H1 (cell line): ENCODE results near the gene FANK1. TPM values are rescaled to one million over a fixed set of nuclear protein-coding genes. Genes with fewer than 3 reads are reported as not detected.

Experiments
- CTCF ChIA-PET: fragments of 300-600 bp; sonication (Branson Sonifier 250); formaldehyde crosslinking; loops from one replicate; lab custom pipeline; 2021; ENCODE audit not compliant: partially characterized antibody; lab: Charles Lee
- POLR2A ChIA-PET: fragments of 300-600 bp; sonication (Branson Sonifier 250); formaldehyde crosslinking; loops from one replicate; lab custom pipeline; 2021; ENCODE audit warnings: inconsistent platforms; ENCODE audit not compliant: partially characterized antibody; lab: Charles Lee
- DNase-seq, 2 experiments: peaks; one replicate each; pipeline versions ENCODE4 v3.0.0 to v3.0.0-alpha.2; 2010 to 2022; ENCODE audit warnings: low spot score in 2 of 2, low read depth in 1 of 2, mixed read lengths in 1 of 2
- FAIRE-seq: peaks from 2 replicates; lab custom pipeline; 2011; peaks lifted over from hg19 to GRCh38; lab: Jason Lieb, UNC
- H2AFZ ChIP-seq: 2 replicates; pipeline ENCODE4 v1.8.1; 2012; ENCODE audit warnings: low read length, inconsistent platforms
- H2AK5ac ChIP-seq: 2 replicates; pipeline ENCODE4 v1.6.1; 2013; ENCODE audit warnings: low read depth, low read length
- H2BK120ac ChIP-seq: replicated peaks from 2 replicates; pipeline ENCODE3; 2013; ENCODE audit warnings: low read depth, low read length, inconsistent platforms
- H2BK12ac ChIP-seq: 2 replicates; pipeline ENCODE4 v1.6.1; 2013; ENCODE audit warnings: low read depth, low read length
- H2BK15ac ChIP-seq: 2 replicates; pipeline ENCODE4 v1.6.1; 2013; ENCODE audit warnings: low read length
- H2BK20ac ChIP-seq: 2 replicates; pipeline ENCODE4 v1.6.1; 2013; ENCODE audit warnings: low read length
- H2BK5ac ChIP-seq: 2 replicates; pipeline ENCODE4 v1.6.1; 2013; ENCODE audit warnings: low read depth, low read length
- H3K14ac ChIP-seq: 2 replicates; pipeline ENCODE4 v1.6.1; 2013; ENCODE audit warnings: inconsistent platforms; ENCODE audit not compliant: insufficient read length
- H3K18ac ChIP-seq: 2 replicates; pipeline ENCODE4 v1.6.1; 2013; ENCODE audit warnings: low read length; ENCODE audit errors: extremely low read depth
- H3K23ac ChIP-seq: 2 replicates; pipeline ENCODE4 v1.6.1; 2013; ENCODE audit warnings: inconsistent platforms; ENCODE audit not compliant: insufficient read length
- H3K23me2 ChIP-seq: 2 replicates; pipeline ENCODE4 v1.6.1; 2013; ENCODE audit warnings: low read depth, low read length
- H3K27ac ChIP-seq: 2 replicates; pipeline ENCODE4 v1.6.1; 2011; ENCODE audit warnings: low read depth, low read length, inconsistent platforms
- H3K27me3 ChIP-seq, 4 experiments: replicated peaks in 1 of 4; 1 replicate in 1 of 4; 2 replicates in 3 of 4; pipeline versions ENCODE4 v1.6.1 to v1.8.1; 2011 to 2013; ENCODE audit warnings: low read length in 3 of 4, mild to moderate bottlenecking in 3 of 4, inconsistent platforms in 2 of 4, mixed read lengths in 2 of 4, moderate library complexity in 1 of 4; ENCODE audit not compliant: control insufficient read depth in 3 of 4, insufficient read depth in 3 of 4; ENCODE audit errors: extremely low read depth in 1 of 4
- H3K36me3 ChIP-seq, 4 experiments: 2 replicates each; pipeline versions ENCODE4 v1.6.1 to v1.8.1; 2011 to 2013; ENCODE audit warnings: mild to moderate bottlenecking in 4 of 4, low read length in 3 of 4, moderate library complexity in 2 of 4, control low read depth in 1 of 4, inconsistent platforms in 1 of 4; ENCODE audit not compliant: insufficient read depth in 4 of 4, control insufficient read depth in 2 of 4
- H3K4ac ChIP-seq: replicated peaks from 2 replicates; pipeline ENCODE3; 2013; ENCODE audit warnings: low read length, low read depth, mixed read lengths, inconsistent platforms; ENCODE audit not compliant: insufficient read length
- H3K4me1 ChIP-seq, 4 experiments: replicated peaks in 1 of 4; 1 replicate in 1 of 4; 2 replicates in 3 of 4; pipeline versions ENCODE4 v1.6.1 to v1.8.1; 2011 to 2013; ENCODE audit warnings: low read length in 3 of 4, inconsistent platforms in 2 of 4, mixed read lengths in 1 of 4; ENCODE audit not compliant: insufficient read depth in 4 of 4, control insufficient read depth in 3 of 4
- H3K4me2 ChIP-seq, 2 experiments: 2 replicates each; pipeline versions ENCODE4 v1.6.1 to v1.8.1; 2011 to 2013; ENCODE audit warnings: low read depth in 2 of 2, low read length in 2 of 2, control low read depth in 1 of 2, inconsistent platforms in 1 of 2, mild to moderate bottlenecking in 1 of 2; ENCODE audit not compliant: insufficient read depth in 1 of 2
- H3K4me3 ChIP-seq, 4 experiments: fragments of 200-600, 300-600 bp in 1 of 4; sonication (generic), shearing (Covaris generic), sonication (Bioruptor Twin) in 1 of 4; 2 replicates each; pipeline versions ENCODE4 v1.5.1 to v1.8.1; 2011 to 2016; ENCODE audit warnings: low read length in 4 of 4, low read depth in 3 of 4, control low read depth in 2 of 4, inconsistent platforms in 2 of 4, mild to moderate bottlenecking in 2 of 4, mixed read lengths in 1 of 4, moderate library complexity in 1 of 4; ENCODE audit not compliant: insufficient read depth in 2 of 4; ENCODE audit errors: extremely low read depth in 1 of 4
- H3K56ac ChIP-seq: replicated peaks from 2 replicates; pipeline ENCODE3; 2013; ENCODE audit warnings: low read depth, mild to moderate bottlenecking, mixed read lengths, low read length, inconsistent platforms; ENCODE audit not compliant: insufficient read length
- H3K79me1 ChIP-seq: 2 replicates; pipeline ENCODE4 v1.6.1; 2013; ENCODE audit warnings: low read depth, low read length, control low read depth
- H3K79me2 ChIP-seq, 2 experiments: 2 replicates each; pipeline versions ENCODE4 v1.6.1 to v1.8.1; 2012 to 2013; ENCODE audit warnings: low read length in 2 of 2, mild to moderate bottlenecking in 2 of 2, inconsistent platforms in 1 of 2; ENCODE audit not compliant: insufficient read depth in 2 of 2, control insufficient read depth in 1 of 2
- H3K9ac ChIP-seq, 4 experiments: replicated peaks in 1 of 4; 1 replicate in 1 of 4; 2 replicates in 3 of 4; pipeline versions ENCODE4 v1.6.1 to v1.8.1; 2011 to 2013; ENCODE audit warnings: low read depth in 3 of 4, low read length in 3 of 4, control low read depth in 2 of 4, mild to moderate bottlenecking in 2 of 4, moderate library complexity in 2 of 4, inconsistent platforms in 1 of 4; ENCODE audit errors: extremely low read depth in 1 of 4
- H3K9me3 ChIP-seq, 2 experiments: 2 replicates each; pipeline versions ENCODE4 v1.6.1 to v1.8.1; 2012 to 2013; ENCODE audit warnings: mild to moderate bottlenecking in 2 of 2, moderate library complexity in 2 of 2, control low read depth in 1 of 2, inconsistent platforms in 1 of 2, low read depth in 1 of 2, low read length in 1 of 2, mixed read lengths in 1 of 2; ENCODE audit not compliant: insufficient read depth in 2 of 2
- H4K20me1 ChIP-seq, 2 experiments: replicated peaks in 1 of 2; 2 replicates each; pipeline versions ENCODE3 to v1.8.1; 2011 to 2013; ENCODE audit warnings: inconsistent platforms in 2 of 2, low read length in 2 of 2, mild to moderate bottlenecking in 1 of 2; ENCODE audit not compliant: insufficient read depth in 2 of 2, control insufficient read depth in 1 of 2
- H4K5ac ChIP-seq: 2 replicates; pipeline ENCODE4 v1.6.1; 2013; ENCODE audit warnings: low read length, low read depth, mixed read lengths, inconsistent platforms; ENCODE audit not compliant: insufficient read length
- H4K8ac ChIP-seq: 2 replicates; pipeline ENCODE4 v1.8.0; 2013; ENCODE audit warnings: mild to moderate bottlenecking, moderate library complexity, low read length, inconsistent platforms; ENCODE audit not compliant: insufficient read depth; ENCODE audit errors: extremely low read depth
- H4K91ac ChIP-seq: replicated peaks from 2 replicates; pipeline ENCODE3; 2013; ENCODE audit warnings: low read length, mixed read lengths, inconsistent platforms; ENCODE audit not compliant: insufficient read length
- NANOG ChIP-seq: IDR thresholded peaks from 2 replicates; pipeline ENCODE4 v1.6.1; 2011; ENCODE audit warnings: low read length, low read depth, mild to moderate bottlenecking, inconsistent platforms; ENCODE audit not compliant: insufficient read depth, poor library complexity, severe bottlenecking
- POLR2A ChIP-seq, 2 experiments: IDR thresholded peaks; 1 replicate in 1 of 2; 2 replicates in 1 of 2; pipeline ENCODE4 v1.6.1; 2011; ENCODE audit warnings: low read depth in 2 of 2, low read length in 2 of 2, mild to moderate bottlenecking in 2 of 2; ENCODE audit errors: control extremely low read depth in 1 of 2
- RNF2 ChIP-seq: fragments of 200-900, 300-1000 bp; sonication (generic); IDR thresholded peaks from 2 replicates; pipeline ENCODE4 v1.7.1; 2016; ENCODE audit warnings: borderline replicate concordance, low read depth, mild to moderate bottlenecking, antibody characterized with exemption, low read length; ENCODE audit not compliant: poor library complexity, severe bottlenecking; ENCODE audit errors: missing control alignments
- RXRA ChIP-seq: IDR thresholded peaks from 2 replicates; pipeline ENCODE4 v1.6.1; 2011; ENCODE audit warnings: low read depth, mild to moderate bottlenecking, low read length, moderate library complexity; ENCODE audit not compliant: insufficient read depth
- SIN3A ChIP-seq, 2 experiments: IDR thresholded peaks in 1 of 2; conservative IDR thresholded peaks in 1 of 2; 2 replicates each; pipeline ENCODE4 v1.6.1; 2011 to 2012; ENCODE audit warnings: low read length in 2 of 2, improper control_type of control experiment in 1 of 2, low read depth in 1 of 2, mild to moderate bottlenecking in 1 of 2
- SIRT6 ChIP-seq: IDR thresholded peaks from one replicate; pipeline ENCODE4 v1.7.1; 2012; ENCODE audit warnings: low read length, inconsistent platforms
- SP2 ChIP-seq: IDR thresholded peaks from 2 replicates; pipeline ENCODE4 v1.6.1; 2012; ENCODE audit warnings: mild to moderate bottlenecking, low read length, inconsistent platforms
- SUZ12 ChIP-seq: fragments of 200-600 bp; sonication (generic); IDR thresholded peaks from 2 replicates; pipeline ENCODE4 v1.6.1; 2012; ENCODE audit warnings: mild to moderate bottlenecking, inconsistent platforms, low read length, moderate library complexity, mixed read lengths
- TBP ChIP-seq: IDR thresholded peaks from 2 replicates; pipeline ENCODE4 v1.6.1; 2011; ENCODE audit warnings: low read depth, low read length, improper control_type of control experiment
- YY1 ChIP-seq: IDR thresholded peaks from 2 replicates; pipeline ENCODE4 v1.6.1; 2011; ENCODE audit warnings: low read depth, mild to moderate bottlenecking, low read length
- WGBS, 2 experiments: shearing (Covaris generic) in 1 of 2; methylation state at CpG; one replicate each; pipeline versions ENCODE4 v1.1.6 to v1.1.7; 2013 to 2015; ENCODE audit warnings: low lambda C conversion rate in 2 of 2, mixed read lengths in 2 of 2, inconsistent platforms in 1 of 2, low coverage in 1 of 2, missing lambda C conversion rate in 1 of 2; ENCODE audit not compliant: insufficient replicate concordance in 2 of 2, insufficient coverage in 1 of 2, insufficient read length in 1 of 2; ENCODE audit errors: extremely low coverage in 1 of 2, missing lambda C conversion rate in 1 of 2; 5-methylcytosine and 5-hydroxymethylcytosine counted together
- polyA plus RNA-seq, 7 experiments: library from polyadenylated mRNA; depleted of rRNA in 3 of 7; stranded (reverse) in 5 of 7; unstranded in 2 of 7; fragments of >200 nt in 5 of 7; fragments of 200-250 nt in 2 of 7; gene quantifications; 1 replicate in 5 of 7; 2 replicates in 1 of 7; 4 replicates in 1 of 7; pipeline versions ENCODE4 v1.2.1 to v1.2.3, GENCODE V29; 2011 to 2013; ENCODE audit warnings: missing spikeins in 2 of 7, mixed read lengths in 2 of 7
- total RNA-seq: library from RNA; stranded (reverse); fragmentation: NEBNext Ultra II Directional; extraction: Animal tissue kit (Norgen Biotek cat#: 25700); gene quantifications from 2 replicates; pipeline ENCODE4 v1.2.1, GENCODE V29; 2021
- TF ChIP-seq, protein P1 (sequence below): IDR thresholded peaks from 2 replicates; pipeline ENCODE4 v1.6.1; 2012; ENCODE audit warnings: low read length, inconsistent platforms

Gene FANK1
- total and polyA plus RNA-seq, 2 of the 8 experiments (the other 6 are each of a cell fraction or from before 2014, with no cell fraction given): 1.2 TPM; not detected in 1

DNA sequence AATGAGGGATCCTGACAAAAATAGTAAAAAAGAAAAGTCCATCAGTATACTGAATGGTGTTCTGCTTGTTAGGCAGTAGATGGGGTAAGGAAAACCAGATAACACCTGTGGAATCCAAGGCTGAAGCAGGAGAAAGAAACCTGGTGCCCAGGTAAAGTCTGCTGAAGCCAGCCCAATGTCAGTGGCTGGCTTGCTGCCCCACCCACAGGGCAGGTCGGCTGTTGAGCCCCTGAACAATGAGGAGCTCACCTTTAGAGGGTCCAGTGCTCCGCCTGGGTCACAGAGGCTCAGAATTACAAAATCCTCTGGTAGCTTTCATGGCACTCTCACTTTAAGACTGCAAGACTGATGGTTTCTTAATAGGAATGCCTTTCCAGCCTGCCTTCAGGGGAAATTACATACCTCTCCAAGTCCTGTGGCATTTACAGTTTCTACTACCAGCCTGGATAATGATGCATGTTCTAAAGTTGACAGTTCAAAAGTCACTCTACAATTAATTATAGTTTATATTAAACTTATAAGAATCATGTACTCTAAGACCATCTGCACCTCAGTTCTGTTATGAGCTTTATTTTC, 39.1 kb upstream of the FANK1 start:
- Histone ChIP-seq H4K5ac (no peak overlapping the region), H3K9ac (no peak overlapping the region), H3K4ac (no peak overlapping the region), H3K4me3 (no peak overlapping the region), H4K8ac (no peak overlapping the region), H2AK5ac (no peak overlapping the region), H3K9me3 (no peaks in the 10 kb centered on the region), H4K20me1 (no peaks in the 10 kb centered on the region), H3K4me1 (no peaks in the 10 kb centered on the region), H2AFZ (no peak overlapping the region), H3K23me2 (no peaks in the 10 kb centered on the region), H3K27ac (no peak overlapping the region), H4K91ac (no peak overlapping the region), H2BK20ac (no peak overlapping the region), H2BK5ac (no peak overlapping the region), H2BK12ac (no peak overlapping the region), H3K14ac (no peak overlapping the region), H3K27me3 (no peaks in the 10 kb centered on the region), H3K56ac (no peak overlapping the region), H3K36me3 (peaks cover 0 to 10% (median 2%) of the 10 kb centered on the region in 4 experiments; a peak in 3 of 8 replicates), H3K23ac (no peak overlapping the region), H3K4me2 (no peak overlapping the region), H2BK15ac (no peak overlapping the region), H3K18ac (no peak overlapping the region), H3K79me1 (no peaks in the 10 kb centered on the region), H2BK120ac (no peak overlapping the region), H3K79me2 (no peaks in the 10 kb centered on the region)
- ChIA-PET CTCF (interaction anchor here (0.8 to 4.1 kb wide), 3 partner anchors 11 to 42 kb away, joined by 3 to 30 read pairs (median 3); no protein-coding TSS in a partner anchor), POLR2A (interaction anchor here (0.6 to 1.7 kb wide), 6 partner anchors 9 to 1050 kb away, joined by 3 to 5 read pairs (median 4); no protein-coding TSS in a partner anchor)
- WGBS, 2 experiments: 84% methylated on average over 2 of the region's 2 CpGs; no CpG with 5 or more reads in 1 of the 2 experiments
- FAIRE-seq (no peak), DNase-seq (no peak)
- TF ChIP-seq SP2: no peak
- no peak for TF ChIP-seq RNF2
- no peak for TF ChIP-seq RXRA
- TF ChIP-seq, protein P1, sequence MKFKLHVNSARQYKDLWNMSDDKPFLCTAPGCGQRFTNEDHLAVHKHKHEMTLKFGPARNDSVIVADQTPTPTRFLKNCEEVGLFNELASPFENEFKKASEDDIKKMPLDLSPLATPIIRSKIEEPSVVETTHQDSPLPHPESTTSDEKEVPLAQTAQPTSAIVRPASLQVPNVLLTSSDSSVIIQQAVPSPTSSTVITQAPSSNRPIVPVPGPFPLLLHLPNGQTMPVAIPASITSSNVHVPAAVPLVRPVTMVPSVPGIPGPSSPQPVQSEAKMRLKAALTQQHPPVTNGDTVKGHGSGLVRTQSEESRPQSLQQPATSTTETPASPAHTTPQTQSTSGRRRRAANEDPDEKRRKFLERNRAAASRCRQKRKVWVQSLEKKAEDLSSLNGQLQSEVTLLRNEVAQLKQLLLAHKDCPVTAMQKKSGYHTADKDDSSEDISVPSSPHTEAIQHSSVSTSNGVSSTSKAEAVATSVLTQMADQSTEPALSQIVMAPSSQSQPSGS: no peak
- no peak for TF ChIP-seq SUZ12
- TF ChIP-seq POLR2A (IDR thresholded peaks at IDR 0.05; ENCODE audit: control extremely low read depth in 1 of 2, low read depth in 2 of 2, low read length in 2 of 2): no peak
- TF ChIP-seq TBP: no peak
- no peak for TF ChIP-seq SIRT6
- no peak for TF ChIP-seq SIN3A (conservative IDR thresholded peaks at IDR 0.05 in 1 of 2, IDR thresholded peaks at IDR 0.05 in 1 of 2; ENCODE audit: low read depth in 1 of 2, low read length in 2 of 2)
- no peak for TF ChIP-seq YY1
- TF ChIP-seq NANOG: no peak
